Stimulated activated CD8-positive, alpha-beta memory T cell treated with anti-CD3 and anti-CD28 coated beads, Interleukin-15, amount 100 ng/mL, for 1 hour (primary cell): ENCODE measurements around the gene DLGAP1.

Source experiments
- DNase-seq: peaks from one replicate; pipeline ENCODE4 v3.0.0-alpha.2; 2020; ENCODE audit warnings: low read depth

The DLGAP1 gene

GRCh38 chr18:4157352-4157751 lies 297.8 kb downstream of the DLGAP1 start:
- DNase-seq: no peak

- no peak for DNase-seq
These were observed 308.3 kb downstream of the DLGAP1 start for GRCh38 chr18:4146797-4147196.

GRCh38 chr18:4144201-4144600 lies 310.9 kb downstream of the DLGAP1 start:
- DNase-seq: no peak

GRCh38 chr18:4143585-4143984 lies 311.5 kb downstream of the DLGAP1 start:
- DNase-seq: no peak

- DNase-seq: no peak
These were observed 312.2 kb downstream of the DLGAP1 start for GRCh38 chr18:4142876-4143275.

GRCh38 chr18:4134700-4135099 lies 320.4 kb downstream of the DLGAP1 start:
- DNase-seq: no peak

GRCh38 chr18:4130734-4131719 lies 324.1 kb downstream of the DLGAP1 start:
- no peak for DNase-seq

- no peak for DNase-seq
These were observed 328.2 kb downstream of the DLGAP1 start for GRCh38 chr18:4126939-4127338.

- no peak for DNase-seq
These were observed 329.4 kb downstream of the DLGAP1 start for GRCh38 chr18:4125627-4126230.

GRCh38 chr18:4125224-4125623 lies 329.9 kb downstream of the DLGAP1 start:
- DNase-seq: no peak

- DNase-seq: no peak
These were observed 335.3 kb downstream of the DLGAP1 start for GRCh38 chr18:4119813-4120212.

GRCh38 chr18:4119127-4119648 lies 335.9 kb downstream of the DLGAP1 start:
- no peak for DNase-seq

GRCh38 chr18:4108016-4108415 lies 347.1 kb downstream of the DLGAP1 start:
- no peak for DNase-seq

- DNase-seq: no peak
These were observed 348.0 kb downstream of the DLGAP1 start for GRCh38 chr18:4107049-4107467.

- peak; percentile 36 for DNase-seq
These were observed 348.6 kb downstream of the DLGAP1 start for GRCh38 chr18:4106407-4107033.

- no peak for DNase-seq
These were observed 352.2 kb downstream of the DLGAP1 start for GRCh38 chr18:4102901-4103300.

GRCh38 chr18:4101009-4101408 lies 354.1 kb downstream of the DLGAP1 start:
- DNase-seq: no peak

- no peak for DNase-seq
These were observed 358.6 kb downstream of the DLGAP1 start for GRCh38 chr18:4096486-4096885.

- DNase-seq: no peak
These were observed 361.4 kb downstream of the DLGAP1 start for GRCh38 chr18:4093676-4094075.

- no peak for DNase-seq
These were observed 370.7 kb downstream of the DLGAP1 start for GRCh38 chr18:4084382-4084900.

GRCh38 chr18:4078246-4078645 lies 376.9 kb downstream of the DLGAP1 start:
- no peak for DNase-seq

- DNase-seq: no peak
These were observed 377.4 kb downstream of the DLGAP1 start for GRCh38 chr18:4077721-4078120.
